Measurements from ENCODE around the gene ITIH5.

DNA sequence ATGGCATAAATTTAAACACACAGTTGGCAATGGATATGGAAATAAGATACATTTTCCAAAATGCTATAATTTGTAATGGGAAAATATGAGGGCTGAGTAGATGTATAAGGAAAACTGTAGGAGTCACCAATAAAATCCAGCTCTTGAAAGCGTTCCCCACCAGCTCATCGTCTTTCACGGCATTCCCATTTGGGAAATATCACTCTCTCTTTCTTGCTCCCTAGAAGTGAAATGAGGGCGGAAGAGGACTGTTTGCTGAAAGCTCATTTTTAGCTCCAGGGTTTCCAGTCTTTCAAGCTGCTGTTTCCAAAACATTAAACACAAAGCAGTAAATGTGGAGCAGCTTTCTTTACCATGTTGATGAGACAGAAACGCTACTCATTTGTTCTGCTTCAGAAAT lies 151.3 kb downstream of the ITIH5 start:
- TF ChIP-seq EP300 (IDR thresholded peaks at IDR 0.05; ENCODE audit: borderline replicate concordance in 1 of 2, low read depth in 2 of 2, low read length in 2 of 2) (no peak), YY1 (IDR thresholded peaks at IDR 0.05; ENCODE audit: low read depth, low read length) (no peak), CBX5 (IDR thresholded peaks at IDR 0.05; ENCODE audit: low read depth, low read length) (no peak), POLR2AphosphoS5 (IDR thresholded peaks at IDR 0.05; ENCODE audit: low read depth, low read length) (no peak), CHD1 (IDR thresholded peaks at IDR 0.05; ENCODE audit: low read depth, low read length) (no peak), RBBP5 (IDR thresholded peaks at IDR 0.05; ENCODE audit: borderline replicate concordance, low read depth, low read length) (no peak), SP2 (IDR thresholded peaks at IDR 0.05; ENCODE audit: low read length) (no peak), BACH1 (IDR thresholded peaks at IDR 0.05; ENCODE audit: low read length) (no peak), POLR2A (IDR thresholded peaks at IDR 0.05; ENCODE audit: control extremely low read depth in 1 of 2, low read depth in 2 of 2, low read length in 2 of 2) (no peak), CHD2 (IDR thresholded peaks at IDR 0.05; ENCODE audit: low read length) (no peak), ZNF274 (IDR thresholded peaks at IDR 0.05; ENCODE audit: borderline replicate concordance, extremely low read depth, low read length) (no peak)
- TF ChIP-seq, protein P1, sequence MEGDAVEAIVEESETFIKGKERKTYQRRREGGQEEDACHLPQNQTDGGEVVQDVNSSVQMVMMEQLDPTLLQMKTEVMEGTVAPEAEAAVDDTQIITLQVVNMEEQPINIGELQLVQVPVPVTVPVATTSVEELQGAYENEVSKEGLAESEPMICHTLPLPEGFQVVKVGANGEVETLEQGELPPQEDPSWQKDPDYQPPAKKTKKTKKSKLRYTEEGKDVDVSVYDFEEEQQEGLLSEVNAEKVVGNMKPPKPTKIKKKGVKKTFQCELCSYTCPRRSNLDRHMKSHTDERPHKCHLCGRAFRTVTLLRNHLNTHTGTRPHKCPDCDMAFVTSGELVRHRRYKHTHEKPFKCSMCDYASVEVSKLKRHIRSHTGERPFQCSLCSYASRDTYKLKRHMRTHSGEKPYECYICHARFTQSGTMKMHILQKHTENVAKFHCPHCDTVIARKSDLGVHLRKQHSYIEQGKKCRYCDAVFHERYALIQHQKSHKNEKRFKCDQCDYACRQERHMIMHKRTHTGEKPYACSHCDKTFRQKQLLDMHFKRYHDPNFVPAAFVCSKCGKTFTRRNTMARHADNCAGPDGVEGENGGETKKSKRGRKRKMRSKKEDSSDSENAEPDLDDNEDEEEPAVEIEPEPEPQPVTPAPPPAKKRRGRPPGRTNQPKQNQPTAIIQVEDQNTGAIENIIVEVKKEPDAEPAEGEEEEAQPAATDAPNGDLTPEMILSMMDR (IDR thresholded peaks at IDR 0.05; ENCODE audit: control extremely low read depth in 1 of 3, insufficient read depth in 1 of 3, low read depth in 1 of 3, low read length in 3 of 3): no peak

All from H1 (cell line).